ENCODE data around the gene PCDH9. TPM values are rescaled to one million over a fixed set of nuclear protein-coding genes. Genes with fewer than 3 reads are reported as not detected.

The PCDH9 gene
- total RNA-seq, 1 donor from 2014 or later, result 0.75 TPM

DNA sequence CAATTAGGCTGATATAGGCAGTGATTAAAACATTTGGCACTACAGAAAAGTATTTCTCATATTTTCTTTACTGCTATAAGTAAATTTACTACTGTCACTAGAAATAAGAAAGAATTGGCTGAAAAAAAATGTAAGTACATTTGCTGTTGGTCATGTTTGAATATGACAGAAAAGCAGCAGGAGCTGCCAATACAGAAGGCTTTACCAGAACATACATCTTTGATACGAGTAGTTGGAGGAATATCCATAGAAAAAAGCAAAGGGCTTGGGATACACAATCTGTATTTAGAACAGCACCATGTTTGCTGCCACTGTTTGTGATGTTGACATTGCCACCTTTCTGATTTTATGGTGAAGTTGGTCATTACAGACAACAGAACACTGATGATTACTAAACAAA is 21.6 kb downstream of the PCDH9 start:
- no peak overlapping the region for H3K4me3 ChIP-seq (ENCODE audit: low read depth, low read length)
- no peaks in the 10 kb centered on the region for H3K27me3 ChIP-seq (ENCODE audit: control insufficient read depth, insufficient read depth, low read length)
- no peak for DNase-seq (ENCODE audit: low read depth)
- TF ChIP-seq, protein P1, sequence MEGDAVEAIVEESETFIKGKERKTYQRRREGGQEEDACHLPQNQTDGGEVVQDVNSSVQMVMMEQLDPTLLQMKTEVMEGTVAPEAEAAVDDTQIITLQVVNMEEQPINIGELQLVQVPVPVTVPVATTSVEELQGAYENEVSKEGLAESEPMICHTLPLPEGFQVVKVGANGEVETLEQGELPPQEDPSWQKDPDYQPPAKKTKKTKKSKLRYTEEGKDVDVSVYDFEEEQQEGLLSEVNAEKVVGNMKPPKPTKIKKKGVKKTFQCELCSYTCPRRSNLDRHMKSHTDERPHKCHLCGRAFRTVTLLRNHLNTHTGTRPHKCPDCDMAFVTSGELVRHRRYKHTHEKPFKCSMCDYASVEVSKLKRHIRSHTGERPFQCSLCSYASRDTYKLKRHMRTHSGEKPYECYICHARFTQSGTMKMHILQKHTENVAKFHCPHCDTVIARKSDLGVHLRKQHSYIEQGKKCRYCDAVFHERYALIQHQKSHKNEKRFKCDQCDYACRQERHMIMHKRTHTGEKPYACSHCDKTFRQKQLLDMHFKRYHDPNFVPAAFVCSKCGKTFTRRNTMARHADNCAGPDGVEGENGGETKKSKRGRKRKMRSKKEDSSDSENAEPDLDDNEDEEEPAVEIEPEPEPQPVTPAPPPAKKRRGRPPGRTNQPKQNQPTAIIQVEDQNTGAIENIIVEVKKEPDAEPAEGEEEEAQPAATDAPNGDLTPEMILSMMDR (IDR thresholded peaks at IDR 0.05; ENCODE audit: insufficient read depth, low read length, poor library complexity, severe bottlenecking), result no peak
- H3K36me3 ChIP-seq (ENCODE audit: control insufficient read depth, insufficient read depth, low read length), result no peaks in the 10 kb centered on the region

DNA sequence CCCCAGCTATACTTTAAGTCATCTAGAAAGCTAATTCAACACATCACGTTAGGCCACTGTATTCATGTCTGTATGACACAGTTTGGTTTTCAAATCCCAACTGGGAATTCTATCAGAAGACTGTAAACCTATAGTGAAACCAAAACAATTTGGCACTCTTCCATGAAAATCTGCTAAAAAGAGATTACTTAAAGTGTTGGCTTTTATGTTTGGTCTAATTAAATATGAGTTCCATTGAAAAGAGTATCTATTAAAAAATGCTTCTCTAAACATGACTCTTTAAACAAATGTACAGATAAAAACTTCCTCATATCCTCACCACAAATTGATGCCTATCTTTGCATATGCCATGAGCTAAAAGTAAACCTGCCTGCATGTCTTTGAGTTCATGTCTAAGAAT is 25.4 kb downstream of the PCDH9 start:
- TF ChIP-seq, protein P1 (IDR thresholded peaks at IDR 0.05; ENCODE audit: insufficient read depth, low read length, poor library complexity, severe bottlenecking), result no peak
- no peak overlapping the region for H3K4me3 ChIP-seq (ENCODE audit: low read depth, low read length)

DNA sequence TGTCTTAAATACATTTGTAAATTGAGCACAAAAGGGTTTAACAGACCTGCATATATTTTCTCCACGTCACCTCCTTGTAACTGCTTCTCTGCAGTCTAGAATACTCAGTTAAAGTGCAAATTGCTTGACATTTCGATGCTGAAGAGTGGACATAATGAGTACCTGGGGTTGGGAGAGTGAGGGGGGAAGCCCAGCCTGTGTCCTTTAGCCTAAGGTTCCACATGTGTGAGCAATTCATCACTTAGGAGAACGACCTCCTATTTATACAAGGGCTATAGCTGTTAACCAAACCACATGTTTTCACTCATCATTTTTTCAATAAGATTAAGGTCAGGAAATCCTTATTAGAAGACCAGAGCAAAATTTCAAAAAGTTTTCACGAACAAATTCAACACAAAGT is 29.5 kb downstream of the PCDH9 start:
- TF ChIP-seq, protein P1 (IDR thresholded peaks at IDR 0.05; ENCODE audit: insufficient read depth, low read length, poor library complexity, severe bottlenecking), result no peak
- Histone ChIP-seq H3K27me3 (ENCODE audit: control insufficient read depth, insufficient read depth, low read length) (no peaks in the 10 kb centered on the region), H3K4me3 (ENCODE audit: low read depth, low read length) (no peak overlapping the region), H3K36me3 (ENCODE audit: control insufficient read depth, insufficient read depth, low read length) (no peaks in the 10 kb centered on the region)
- DNase-seq (ENCODE audit: low read depth), result no peak

More for the DNA sequence above, 25.4 kb downstream of the PCDH9 start:
- H3K27me3 ChIP-seq (ENCODE audit: control insufficient read depth, insufficient read depth, low read length), result no peaks in the 10 kb centered on the region
- DNase-seq (ENCODE audit: low read depth), result no peak
- no peaks in the 10 kb centered on the region for H3K36me3 ChIP-seq (ENCODE audit: control insufficient read depth, insufficient read depth, low read length)

DNA sequence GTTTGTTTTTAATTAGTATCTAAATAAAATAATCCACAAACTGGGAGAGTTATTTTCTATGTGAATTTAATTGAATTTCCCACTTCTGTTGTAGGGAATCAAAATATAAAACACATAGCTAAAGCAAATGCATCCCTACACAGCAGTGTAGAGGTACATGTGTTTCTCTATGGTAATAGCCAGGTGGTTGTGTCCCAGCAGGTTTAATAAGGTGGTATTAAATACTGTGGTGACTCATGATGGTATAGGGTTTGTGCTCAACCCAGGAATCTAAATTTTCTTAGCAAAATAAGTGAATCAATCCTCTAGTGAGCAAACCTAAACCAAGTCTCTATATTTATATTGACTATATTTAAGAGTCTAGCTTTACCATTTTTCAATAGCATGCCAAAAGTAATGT is 30.0 kb downstream of the PCDH9 start:
- no peaks in the 10 kb centered on the region for H3K27me3 ChIP-seq (ENCODE audit: control insufficient read depth, insufficient read depth, low read length)
- TF ChIP-seq, protein P1 (IDR thresholded peaks at IDR 0.05; ENCODE audit: insufficient read depth, low read length, poor library complexity, severe bottlenecking), result no peak
- no peak for DNase-seq (ENCODE audit: low read depth)
- H3K4me3 ChIP-seq (ENCODE audit: low read depth, low read length), result no peak overlapping the region
- no peaks in the 10 kb centered on the region for H3K36me3 ChIP-seq (ENCODE audit: control insufficient read depth, insufficient read depth, low read length)

DNA sequence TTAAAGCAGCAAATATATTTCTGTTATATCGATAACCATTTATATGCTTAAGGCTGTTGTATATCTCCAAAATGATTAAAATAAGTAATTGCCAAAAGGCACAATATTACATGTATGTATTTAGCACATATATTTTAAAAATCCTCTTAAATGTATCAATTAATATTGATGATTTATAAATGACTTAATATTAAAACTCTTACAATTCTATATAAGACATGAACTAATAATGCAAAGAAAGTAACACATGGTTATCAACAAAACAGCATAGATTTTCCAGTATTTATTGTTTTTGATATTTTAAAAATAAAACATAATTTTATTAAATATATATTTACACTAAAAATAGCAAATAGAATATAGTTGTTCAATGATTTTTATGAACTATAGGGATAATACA is 32.4 kb downstream of the PCDH9 start:
- Histone ChIP-seq H3K27me3 (ENCODE audit: control insufficient read depth, insufficient read depth, low read length) (no peaks in the 10 kb centered on the region), H3K36me3 (ENCODE audit: control insufficient read depth, insufficient read depth, low read length) (no peaks in the 10 kb centered on the region), H3K4me3 (ENCODE audit: low read depth, low read length) (no peak overlapping the region)
- TF ChIP-seq, protein P1 (IDR thresholded peaks at IDR 0.05; ENCODE audit: insufficient read depth, low read length, poor library complexity, severe bottlenecking), result no peak
- no peak for DNase-seq (ENCODE audit: low read depth)

DNA sequence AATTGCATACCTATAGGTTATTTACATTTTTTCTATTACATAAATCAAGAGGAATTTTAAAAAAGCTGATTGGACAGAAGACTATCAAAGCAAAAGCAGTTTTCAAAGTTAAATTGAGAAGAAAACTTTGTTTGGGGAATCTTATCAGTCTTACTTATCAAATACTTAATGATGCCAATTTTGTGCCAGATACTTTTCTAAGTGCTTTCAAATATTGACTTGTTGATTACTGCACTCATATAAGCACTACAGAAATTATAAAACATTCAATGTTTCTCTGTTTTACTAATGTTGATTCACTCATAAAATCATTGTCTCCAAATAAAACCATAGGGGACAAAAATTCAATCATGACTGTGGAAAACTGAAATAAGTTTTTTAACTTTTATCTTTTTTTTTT is 36.2 kb downstream of the PCDH9 start:
- Histone ChIP-seq H3K27me3 (ENCODE audit: control insufficient read depth, insufficient read depth, low read length) (no peaks in the 10 kb centered on the region), H3K36me3 (ENCODE audit: control insufficient read depth, insufficient read depth, low read length) (no peaks in the 10 kb centered on the region), H3K4me3 (ENCODE audit: low read depth, low read length) (no peak overlapping the region)
- TF ChIP-seq, protein P1 (IDR thresholded peaks at IDR 0.05; ENCODE audit: insufficient read depth, low read length, poor library complexity, severe bottlenecking), result no peak
- no peak for DNase-seq (ENCODE audit: low read depth)

Measured in kidney epithelial cell (primary cell).